Measurements from ENCODE around the gene DHRS9.

DHRS9 gene

DNA sequence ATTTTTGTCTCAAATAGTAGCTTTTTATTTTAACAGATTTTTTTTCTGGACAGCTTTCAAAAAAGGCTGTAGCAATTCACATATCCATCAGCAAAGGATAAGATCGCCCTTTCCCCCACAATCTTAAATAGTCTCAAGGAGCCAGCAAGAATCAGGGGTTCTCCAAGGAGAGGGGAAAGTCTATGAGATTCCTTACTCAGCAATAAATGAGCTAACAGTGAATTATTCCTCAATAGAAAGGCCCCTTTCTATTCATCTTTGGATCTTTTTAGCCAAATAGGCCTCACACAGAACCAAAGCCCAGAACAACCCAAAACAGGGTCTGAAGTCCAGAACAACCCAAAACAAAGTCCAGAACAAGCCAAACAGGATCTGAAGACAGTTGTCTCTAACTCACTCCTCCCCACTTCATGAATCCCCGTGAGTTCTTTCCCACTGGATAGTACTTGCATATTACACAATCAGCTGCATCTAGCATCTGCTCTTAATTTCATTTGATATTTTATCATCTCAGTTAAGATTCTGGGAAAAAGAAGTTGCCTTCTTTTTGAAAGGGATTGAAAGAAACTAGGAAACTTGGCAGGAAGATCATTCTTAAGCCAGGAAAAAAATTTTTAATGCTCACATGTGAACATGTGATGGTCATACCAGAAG is 3.4 kb upstream of the DHRS9 start:
- no peak for DNase-seq (ENCODE audit: low read depth in 2 of 2)

DNA sequence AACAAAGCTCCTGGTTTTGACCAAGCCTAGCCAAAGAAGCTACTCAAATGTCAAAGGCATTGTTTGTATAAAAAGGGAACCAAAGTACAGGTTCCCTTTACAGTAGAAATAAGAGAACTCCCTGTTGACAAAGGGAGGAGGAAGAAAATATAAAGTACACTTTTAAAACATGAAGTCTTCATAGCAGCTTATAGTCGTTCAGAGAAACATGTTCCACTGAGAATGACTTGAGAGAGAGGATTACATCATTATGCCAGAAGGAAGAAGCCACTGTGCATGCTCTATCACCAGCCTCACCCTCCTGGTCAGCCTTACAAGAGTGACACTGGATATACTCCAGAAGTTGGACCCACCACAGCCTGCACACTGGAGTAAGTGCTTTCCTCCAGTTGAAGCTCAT is 2.5 kb upstream of the DHRS9 start:
- no peak for DNase-seq (ENCODE audit: low read depth in 2 of 2)

DNA sequence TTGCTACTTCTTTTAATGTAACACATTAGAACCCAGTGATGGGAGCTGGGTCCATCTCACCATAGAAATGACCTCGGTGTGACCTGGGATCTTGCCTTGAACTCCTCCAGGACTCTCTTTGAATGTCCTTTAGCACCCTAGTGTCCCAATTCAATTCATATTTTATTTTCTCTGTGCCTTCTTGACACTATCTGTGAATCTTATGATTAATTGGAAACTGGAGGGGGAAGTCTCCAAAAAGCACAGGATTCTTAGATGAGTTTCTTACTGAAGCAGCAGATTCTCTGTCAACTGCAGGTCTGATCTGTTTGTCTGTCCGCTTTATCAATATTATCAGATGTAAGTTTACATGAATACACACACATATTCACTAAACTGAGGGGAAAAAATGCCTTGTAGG is 470 bp downstream of the DHRS9 start:
- DNase-seq (ENCODE audit: low read depth in 2 of 2): no peak

DNA sequence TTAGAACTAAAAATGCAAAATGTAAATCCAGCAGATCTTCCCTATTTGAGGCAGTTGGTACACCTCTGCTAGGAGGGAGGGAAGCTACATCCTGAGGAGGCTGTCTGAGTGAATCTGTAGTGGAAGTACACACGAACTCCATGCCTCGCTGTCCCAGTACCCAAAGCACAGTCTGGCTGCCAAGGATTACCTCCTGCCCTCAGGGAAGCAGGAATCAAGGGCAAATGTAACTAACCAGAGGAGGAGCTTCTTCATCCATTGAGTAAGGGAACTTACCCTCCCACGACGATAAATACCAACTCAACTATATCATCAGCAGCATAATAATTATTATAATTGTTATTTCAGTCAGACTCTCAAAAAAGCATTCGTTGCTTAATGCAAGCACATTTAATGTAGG is 2.1 kb downstream of the DHRS9 start:
- DNase-seq (ENCODE audit: low read depth in 2 of 2): no peak

DNA sequence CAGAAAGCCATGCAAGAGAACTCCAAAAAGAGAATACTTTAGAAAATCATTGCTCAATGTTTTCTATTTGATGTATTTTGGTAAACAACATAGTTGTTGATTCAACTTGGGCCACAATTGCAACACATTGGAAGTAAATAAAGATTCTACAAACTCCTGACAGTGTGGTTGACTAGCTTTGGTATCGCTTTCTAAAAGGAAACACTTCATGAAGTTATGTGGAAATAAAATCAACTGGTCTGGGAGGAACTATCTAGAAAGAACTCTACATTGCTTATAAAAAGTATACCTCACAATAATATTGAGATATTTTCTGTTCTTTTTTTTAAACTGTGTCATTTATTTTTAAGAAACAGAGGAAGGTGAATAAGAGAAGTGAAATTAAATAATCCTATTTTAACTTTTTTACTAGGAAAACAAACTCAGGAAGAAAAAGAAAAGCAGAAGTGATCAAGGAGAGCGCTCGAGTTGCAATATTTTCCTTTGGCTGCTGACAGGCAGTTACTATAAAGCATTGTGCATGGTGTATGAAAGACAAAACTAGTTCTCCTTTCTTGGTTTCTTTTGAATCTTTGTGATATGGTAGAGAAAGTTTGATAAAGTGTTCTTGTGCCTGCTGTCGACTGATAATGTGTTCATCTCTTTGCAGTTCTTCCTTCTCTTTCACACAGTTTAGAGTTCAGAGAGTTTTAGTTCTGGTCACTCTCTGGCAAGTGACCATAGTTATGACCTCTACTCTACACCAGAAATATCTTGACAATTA is 3.0 kb downstream of the DHRS9 start:
- no peak for DNase-seq (ENCODE audit: low read depth in 2 of 2)

DNA sequence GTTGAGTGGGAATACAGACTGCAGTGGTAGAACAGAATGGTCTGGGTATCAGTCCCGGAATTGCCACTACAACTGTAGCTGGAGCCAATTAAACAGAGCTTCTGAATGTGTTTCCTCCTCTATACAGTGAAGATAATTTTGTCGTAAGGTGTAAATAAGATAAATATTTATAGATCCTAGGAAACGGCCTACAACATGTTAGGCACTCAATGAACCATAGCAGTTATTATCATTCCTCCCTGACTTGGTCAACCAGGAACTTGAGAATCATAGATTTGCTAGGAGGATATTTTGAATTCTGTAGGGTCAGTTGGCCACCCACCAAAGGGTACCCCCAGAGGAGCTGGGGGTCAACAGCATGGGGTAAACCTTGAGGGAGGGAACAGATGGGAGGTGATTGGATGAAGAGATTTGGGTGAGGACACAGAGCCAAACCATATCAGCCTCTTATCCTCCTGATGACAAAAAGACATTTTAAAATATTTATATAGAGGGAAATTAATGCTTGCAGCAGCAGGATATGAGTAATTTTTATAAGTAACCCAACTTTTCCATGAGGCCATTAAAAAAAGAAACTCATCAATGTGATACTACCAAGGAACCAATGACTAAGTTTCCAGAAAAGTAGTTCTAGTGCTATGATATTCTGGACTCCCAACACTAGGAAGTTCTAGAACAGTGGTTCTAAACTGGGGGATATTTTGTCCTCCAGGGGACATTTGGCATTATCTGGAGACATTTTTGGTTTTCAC is 4.0 kb downstream of the DHRS9 start:
- no peak for DNase-seq (ENCODE audit: low read depth in 2 of 2)

DNA sequence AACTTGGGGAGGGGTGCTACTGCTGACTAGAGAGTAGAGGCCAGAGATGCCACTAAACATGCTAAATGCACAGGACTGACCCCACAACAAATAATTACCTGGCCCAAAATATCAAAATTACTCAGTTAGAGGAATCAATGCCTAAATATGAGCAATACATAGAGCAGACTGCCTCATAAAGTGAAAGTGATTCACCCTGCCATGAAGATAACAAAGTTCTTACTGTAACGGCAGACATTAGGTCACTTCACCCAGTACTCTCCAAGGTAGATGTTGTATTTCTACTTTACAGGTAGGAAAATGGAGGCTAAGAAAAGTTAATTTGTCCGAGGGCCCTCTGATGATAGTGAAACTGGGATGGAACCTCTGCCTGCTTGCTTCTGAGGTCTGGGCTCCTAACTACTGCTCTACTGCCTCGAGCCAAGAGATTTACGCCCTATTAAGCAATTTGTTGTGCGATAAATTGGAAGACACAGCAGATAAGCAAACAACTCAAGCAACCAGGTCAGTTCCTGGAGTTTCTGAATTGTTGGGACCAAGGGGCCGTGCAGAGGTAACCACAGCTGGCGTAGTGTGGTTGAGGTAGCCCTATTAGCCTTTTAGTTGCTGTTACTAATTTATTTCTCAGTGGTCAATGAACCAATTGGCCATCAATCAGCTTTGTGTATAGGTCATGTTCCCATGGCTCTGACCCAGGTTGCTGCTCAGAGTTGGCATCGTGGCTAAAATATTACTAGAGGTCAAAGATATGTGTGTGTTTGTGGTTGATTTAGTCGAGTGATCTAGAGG is 4.8 kb downstream of the DHRS9 start:
- DNase-seq (ENCODE audit: low read depth in 2 of 2): no peak

DNA sequence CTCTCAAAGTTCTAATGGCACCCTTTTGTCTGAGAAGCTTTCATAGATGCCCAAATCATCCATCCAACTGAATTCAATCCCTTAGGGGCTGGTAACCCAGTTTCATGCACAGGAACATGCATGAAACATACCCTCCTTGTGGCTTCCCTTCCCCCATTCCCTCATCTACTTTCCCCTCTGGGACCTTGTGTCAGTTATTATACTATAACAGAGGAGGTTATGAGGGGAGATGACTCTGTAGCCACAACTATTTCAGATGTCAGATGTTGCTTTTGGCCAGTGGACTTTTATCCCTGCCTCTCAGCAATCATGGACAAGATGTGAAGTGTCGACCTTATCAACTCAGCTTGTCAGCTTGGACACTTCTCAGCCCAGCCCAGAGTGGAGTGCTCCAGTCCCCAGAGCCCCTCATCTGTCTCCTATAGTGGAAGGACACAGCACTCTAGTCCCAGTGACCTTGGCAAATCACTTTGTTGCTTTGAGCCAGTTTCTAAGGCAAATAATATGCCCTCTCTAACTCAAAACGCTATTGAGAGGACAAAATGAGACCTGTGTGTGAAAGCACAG is 8.4 kb downstream of the DHRS9 start:
- no peak for DNase-seq (ENCODE audit: low read depth in 2 of 2)

DNA sequence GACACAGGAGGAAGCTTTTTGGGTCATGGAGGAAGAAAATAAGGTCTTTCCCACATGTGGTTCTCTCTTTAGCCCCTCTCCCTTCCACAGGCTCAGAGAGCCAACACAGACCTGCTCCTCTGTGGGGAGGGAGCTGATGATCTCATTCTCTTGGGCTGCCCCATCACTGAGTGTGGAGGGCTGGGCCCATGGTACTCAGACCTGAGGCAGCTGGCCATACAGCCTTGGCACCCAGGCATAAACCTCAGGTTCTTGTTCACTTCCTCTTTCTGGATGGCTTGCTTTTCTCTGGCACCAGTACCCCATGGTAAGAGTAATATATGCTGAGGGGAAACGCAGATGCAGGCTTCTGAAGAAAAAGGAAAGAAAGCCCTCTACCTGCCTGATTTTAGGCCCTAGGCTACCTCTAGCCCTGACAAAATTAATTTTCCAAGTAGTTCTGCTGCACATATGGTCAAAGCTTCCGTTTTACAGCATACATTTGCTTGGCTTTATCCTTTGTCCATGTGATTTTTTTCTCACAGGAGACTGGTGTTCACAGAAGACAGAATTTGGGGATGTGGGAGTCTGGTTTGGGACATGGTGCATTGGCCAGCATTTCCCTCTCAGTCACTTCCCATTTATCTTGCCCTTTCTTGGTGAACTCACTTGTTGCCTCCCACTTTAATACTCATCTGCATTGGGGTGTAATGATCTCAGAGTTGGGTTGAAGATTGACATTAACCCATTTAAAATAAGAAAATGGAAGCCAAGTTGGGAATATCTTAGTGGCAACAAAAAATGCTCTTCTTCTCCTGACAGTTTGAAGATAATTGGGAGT is 11.1 kb downstream of the DHRS9 start:
- no peak for DNase-seq (ENCODE audit: low read depth in 2 of 2)

DNA sequence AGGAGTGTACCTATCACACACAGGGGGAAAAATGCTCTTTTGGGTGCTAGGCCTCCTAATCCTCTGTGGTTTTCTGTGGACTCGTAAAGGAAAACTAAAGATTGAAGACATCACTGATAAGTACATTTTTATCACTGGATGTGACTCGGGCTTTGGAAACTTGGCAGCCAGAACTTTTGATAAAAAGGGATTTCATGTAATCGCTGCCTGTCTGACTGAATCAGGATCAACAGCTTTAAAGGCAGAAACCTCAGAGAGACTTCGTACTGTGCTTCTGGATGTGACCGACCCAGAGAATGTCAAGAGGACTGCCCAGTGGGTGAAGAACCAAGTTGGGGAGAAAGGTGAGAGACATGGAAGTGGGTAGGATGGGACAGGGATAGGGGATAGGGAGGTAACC is 12.2 kb downstream of the DHRS9 start:
- DNase-seq (ENCODE audit: low read depth in 2 of 2): no peak

DNA sequence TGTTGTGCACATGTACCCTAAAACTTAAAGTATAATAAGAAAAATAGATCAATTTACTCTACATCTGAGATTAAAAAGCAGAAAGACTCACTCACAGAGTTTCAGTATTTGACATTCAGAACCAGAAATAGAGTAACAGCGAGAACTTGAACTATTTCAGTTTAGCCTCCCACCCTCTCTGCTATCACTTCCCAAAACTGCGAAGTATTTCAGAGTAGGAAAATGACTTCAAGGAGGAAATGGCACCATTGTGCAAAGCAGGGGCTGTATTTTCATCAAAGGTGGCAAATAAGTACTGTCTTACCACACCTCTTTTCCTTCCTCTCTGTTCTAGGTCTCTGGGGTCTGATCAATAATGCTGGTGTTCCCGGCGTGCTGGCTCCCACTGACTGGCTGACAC is 13.6 kb downstream of the DHRS9 start:
- no peak for DNase-seq (ENCODE audit: low read depth in 2 of 2)

DNA sequence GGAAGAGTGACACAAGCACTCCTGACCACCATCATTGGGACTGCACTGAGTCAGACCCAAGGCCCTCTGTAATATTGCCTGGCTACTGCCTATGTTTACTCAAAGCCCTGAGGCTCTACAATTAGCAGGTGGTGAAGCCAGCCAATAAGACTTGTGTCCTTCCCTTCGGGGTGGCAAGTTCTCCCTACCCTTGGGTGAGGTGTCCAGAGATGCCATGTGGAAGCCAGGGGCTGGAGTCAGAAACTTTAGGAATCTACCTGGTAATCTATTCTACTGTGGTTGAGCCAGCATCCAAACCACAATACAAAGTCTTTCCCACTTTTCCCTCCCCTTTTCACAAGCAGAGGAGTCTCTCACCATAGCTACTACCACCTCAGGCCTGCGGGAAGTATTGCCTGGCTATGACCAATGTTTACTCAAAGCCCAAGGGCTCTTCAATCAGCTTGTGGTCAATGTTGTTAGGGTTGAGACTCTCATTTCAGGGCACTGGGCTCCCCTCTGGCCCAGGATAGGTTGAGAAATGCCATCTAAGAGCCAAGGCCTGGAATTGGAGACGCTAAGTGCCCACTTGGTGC is 17.6 kb downstream of the DHRS9 start:
- DNase-seq (ENCODE audit: low read depth in 2 of 2): no peak

DNA sequence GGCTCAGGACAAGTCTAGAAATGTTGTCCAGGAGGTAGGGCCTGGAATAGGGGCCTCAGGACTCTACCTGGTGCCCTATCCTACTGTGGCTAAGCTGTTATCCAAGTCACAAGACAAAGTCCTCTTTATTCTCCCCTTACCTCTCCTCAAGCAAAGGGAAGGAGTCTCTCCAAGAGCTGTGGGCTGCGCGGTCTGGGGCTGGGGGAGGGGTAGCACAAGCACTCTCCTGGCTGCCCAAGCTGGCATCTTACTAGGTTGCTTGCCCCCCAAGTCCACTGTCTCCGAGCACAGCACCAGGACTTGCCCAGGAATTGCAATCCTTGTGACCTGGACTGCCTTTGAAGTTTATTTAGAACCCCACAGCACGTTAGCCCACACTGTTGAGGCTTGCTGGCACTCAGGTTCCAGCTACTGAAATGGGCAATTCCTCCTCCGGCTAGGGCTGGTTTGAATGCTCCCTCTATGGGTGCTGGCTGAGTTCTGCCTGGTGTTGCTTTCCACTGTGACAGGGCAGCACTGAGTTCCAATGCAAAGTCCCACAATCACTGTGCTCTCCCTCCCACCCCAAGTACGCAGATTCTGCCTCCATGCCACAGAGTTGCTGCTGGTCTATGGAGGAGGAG is 18.5 kb downstream of the DHRS9 start:
- no peak for DNase-seq (ENCODE audit: low read depth in 2 of 2)

DNA sequence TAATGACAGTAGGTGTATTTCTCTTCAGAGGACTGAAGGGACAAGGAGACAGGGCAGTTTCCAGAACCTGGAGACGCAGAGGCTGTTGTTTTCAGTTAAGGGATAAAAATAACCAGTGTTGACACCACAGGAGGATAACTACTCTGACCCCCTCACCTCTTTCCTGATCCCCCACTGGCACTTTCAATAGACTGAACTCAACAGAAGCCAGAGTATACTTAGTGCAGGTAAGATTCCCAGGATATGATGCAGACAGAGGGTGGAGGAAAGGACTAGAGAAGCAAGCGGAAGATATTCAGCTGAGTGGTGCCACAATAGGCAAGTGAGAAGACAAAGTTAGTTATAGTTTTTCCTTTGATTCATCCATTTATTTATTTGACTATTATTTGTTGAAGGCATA is 19.8 kb downstream of the DHRS9 start:
- DNase-seq (ENCODE audit: low read depth in 2 of 2): no peak

DNA sequence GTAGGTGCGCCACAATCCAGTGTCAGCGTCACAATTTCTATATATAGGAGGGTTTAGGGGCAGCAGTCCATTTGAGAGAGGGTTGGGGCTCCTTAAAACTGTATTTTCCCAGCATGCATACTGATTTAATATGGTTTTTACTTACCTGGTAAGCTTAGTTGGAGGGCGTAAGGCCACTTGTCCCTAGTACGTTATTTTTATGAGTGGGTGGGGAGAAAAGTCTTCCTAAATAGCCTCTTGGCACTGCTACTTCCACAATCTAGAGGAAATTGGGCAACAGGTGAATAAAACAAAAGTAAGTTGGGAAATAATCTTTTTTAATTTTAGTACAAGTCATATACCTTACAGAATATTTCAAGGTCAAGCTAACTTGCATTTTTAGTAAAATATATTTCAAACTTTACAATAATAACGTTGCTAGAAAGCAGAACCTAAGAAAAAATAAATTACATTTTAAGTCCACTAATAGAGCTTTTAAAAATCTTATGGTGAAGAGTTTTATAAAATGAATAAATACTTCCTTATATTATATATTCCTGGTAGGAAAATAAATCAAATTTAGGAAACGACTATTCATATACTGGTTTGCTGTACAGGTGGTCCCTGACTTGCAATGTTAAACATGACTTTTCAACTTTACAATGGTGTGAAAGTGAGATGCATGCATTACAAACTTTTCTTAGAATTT is 20.9 kb downstream of the DHRS9 start:
- DNase-seq (ENCODE audit: low read depth in 2 of 2): no peak

DNA sequence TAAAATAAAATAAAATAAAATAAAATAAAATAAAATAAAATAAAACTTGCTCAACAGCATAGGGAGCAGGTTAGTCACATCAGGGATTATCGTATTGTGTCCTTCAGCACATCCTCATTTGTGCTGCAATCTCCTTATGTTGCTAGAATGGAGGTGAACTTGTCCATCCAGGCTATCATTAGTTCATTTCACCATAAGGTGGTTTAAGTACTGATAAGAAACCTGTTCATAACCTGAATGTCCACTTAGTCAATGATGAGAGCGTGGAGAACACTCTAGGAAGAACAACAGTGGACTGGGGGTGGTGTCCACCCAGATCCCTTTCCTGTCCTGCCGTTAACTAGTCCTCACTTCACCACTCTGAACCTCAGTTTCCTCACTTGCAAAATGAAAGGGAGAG is 21.9 kb downstream of the DHRS9 start:
- DNase-seq (ENCODE audit: low read depth in 2 of 2): no peak

DNA sequence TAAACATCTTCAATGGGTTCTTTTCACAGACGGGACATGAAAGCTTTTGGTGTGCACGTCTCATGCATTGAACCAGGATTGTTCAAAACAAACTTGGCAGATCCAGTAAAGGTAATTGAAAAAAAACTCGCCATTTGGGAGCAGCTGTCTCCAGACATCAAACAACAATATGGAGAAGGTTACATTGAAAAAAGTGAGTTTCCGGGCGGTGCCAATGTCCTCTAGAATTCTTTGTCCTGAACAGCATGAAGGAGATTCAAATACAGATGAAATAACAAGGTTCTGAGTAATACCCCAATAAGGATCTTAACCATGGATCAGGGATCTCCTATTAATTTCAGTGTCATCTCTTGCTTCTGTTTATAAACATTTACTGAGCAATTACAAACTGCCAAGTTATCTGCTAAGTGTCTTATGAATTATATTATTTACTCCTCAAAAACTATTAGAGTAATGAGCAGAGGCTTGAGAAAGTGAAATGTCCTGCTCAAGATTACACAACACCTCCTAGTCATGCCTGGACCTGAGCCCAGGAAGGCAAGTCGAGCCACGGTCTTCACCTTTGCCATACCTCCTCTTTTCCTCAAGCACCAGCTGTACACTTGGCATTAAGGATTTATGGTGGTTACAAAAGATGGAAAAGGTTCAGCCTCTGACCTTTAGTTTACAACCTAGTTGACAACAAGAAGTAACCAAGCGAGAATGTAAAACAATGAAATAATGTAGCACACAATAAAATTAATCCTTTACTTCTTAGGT is 22.6 kb downstream of the DHRS9 start:
- DNase-seq (ENCODE audit: low read depth in 2 of 2): no peak

DNA sequence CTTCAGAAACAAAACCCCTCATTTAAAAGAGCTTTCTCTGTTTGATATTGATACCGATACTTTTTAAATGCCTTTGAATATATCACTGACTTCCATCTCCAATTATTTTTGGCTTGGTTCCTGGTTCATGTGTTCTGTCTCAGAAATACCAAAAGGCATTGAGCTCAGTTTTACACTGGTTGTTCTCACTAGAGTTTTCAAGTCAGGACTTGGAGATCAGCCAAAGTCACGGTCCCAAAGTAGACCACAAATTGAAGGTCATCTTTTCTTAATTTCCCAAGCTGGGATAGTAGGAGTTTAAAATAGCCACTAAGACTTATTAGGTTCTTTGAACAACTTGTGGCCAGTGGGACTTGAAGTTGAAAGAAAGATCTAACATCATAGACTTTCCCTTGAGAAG is 24.2 kb downstream of the DHRS9 start:
- no peak for DNase-seq (ENCODE audit: low read depth in 2 of 2)

DNA sequence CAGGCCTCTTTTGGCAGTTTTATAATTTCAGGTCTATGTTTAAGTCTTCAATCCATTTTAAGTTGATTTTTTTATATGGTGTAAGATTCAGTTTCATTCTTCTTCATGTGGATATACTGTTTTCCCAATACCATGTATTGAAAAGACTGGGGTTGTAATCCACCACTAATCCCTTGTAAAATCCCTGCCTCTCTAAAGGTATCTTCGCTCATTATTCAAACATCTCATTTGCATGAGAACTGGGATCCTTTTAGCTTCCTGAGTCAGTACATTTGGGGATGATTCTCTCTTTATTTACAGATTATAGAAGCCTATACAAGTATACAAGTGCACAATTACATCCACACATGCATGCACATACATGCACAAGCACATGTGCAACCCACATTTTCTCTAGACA is 25.3 kb downstream of the DHRS9 start:
- DNase-seq (ENCODE audit: low read depth in 2 of 2): no peak
